Kidney glomerular epithelial cell (primary cell): ENCODE results near the gene MET.
"Not testable (repeated sequence)": the region's sequence is repeated elsewhere in the genome, so short reads cannot be mapped to it uniquely, and the experiment has no call there.

ENCODE experiments used
- DNase-seq: peaks from one replicate; lab custom pipeline; 2025; lab: John Stamatoyannopoulos, UW

Gene MET

GRCh38 chr7:116671681-116672595 lies at the start of gene MET:
MET (plus strand) TSS chr7:116672196; CDS start chr7:116699085, 26,889 bp downstream.
- DNase-seq, result peak; percentile 85

DNA sequence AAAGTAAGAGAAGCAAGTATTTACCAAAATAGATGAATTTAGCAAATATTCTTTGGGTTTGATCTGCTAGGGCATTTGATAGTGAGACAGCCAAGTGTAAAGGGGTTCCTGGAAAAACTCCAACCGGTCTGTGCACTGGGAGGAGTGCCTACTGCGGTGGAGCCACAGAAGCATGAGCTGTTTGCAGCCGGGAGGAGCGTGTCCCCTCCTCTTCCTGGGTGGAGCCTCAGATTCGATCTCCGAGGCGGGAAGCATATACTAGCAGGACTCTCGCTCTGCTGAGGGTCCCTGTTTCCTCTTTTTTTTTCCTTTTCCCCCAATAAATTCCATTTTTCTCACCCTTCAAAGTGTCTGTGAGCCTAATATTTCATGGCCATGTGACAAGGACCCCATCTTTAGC lies 45.1 kb upstream of the MET start:
- DNase-seq, result no peak

- DNase-seq, result peak; percentile 75
Measured at GRCh38 chr7:116629051-116629463, 42.9 kb upstream of the MET start.

- no peak for DNase-seq
Measured at GRCh38 chr7:116630357-116630756, 41.6 kb upstream of the MET start.

- DNase-seq, result peak; percentile 88
Measured at GRCh38 chr7:116630932-116631671, 40.9 kb upstream of the MET start.

DNA sequence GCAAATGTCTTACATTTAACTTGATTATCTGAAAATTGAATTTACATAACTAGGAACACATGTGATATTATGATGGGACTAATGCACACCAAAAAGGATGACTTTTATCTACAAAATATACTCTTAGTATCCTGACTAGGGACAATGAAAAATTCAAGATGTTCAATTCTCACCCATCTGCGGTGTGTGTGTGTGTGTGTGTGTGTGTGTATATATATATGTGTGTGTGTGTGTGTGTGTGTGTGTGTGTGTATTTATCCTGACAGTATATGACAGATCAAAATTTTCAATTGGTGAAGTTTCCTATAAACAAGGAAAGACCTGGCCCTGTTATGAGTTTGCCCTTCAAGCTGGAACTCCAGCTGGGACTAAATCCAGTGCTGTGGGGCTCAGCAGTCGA lies 40.3 kb upstream of the MET start:
- no peak for DNase-seq

DNA sequence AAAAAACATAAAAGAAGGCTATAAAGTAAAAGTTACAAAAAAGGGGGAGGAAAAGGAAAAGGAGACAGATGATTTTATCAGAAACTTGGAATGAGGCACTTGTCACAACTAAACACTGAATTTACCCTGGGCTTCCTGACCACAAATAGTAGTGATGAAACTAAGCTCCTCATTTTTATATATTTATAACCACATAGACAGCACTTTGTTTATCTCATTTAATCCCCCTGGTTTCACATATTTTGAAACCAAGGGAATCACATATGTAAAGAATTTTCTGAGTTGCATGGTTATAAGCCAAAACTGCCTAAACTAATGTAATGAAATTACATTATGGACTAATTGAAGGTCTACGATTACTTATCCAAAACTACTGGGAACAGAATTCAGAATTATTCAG lies 39.6 kb upstream of the MET start:
- DNase-seq, result no peak

- peak; percentile 38 for DNase-seq
Measured at GRCh38 chr7:116633131-116633988, 38.6 kb upstream of the MET start.

- DNase-seq, result no peak
Measured at GRCh38 chr7:116636997-116637396, 35.0 kb upstream of the MET start.

DNA sequence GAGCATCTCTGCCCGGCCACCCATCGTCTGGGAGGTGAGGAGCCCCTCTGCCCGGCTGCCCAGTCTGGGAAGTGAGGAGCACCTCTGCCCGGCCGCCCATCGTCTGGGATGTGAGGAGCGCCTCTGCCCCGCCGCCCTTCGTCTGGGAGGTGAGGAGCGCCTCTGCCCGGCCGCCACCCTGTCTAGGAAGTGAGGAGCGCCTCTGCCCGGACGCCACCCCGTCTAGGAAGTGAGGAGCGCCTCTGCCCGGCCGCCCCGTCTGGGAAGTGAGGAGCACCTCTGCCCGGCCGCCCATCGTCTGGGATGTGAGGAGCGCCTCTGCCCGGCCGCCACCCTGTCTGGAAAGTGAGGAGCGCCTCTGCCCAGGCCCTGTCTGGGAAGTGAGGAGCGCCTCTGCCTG lies 33.4 kb upstream of the MET start:
- not testable (repeated sequence) for DNase-seq

DNA sequence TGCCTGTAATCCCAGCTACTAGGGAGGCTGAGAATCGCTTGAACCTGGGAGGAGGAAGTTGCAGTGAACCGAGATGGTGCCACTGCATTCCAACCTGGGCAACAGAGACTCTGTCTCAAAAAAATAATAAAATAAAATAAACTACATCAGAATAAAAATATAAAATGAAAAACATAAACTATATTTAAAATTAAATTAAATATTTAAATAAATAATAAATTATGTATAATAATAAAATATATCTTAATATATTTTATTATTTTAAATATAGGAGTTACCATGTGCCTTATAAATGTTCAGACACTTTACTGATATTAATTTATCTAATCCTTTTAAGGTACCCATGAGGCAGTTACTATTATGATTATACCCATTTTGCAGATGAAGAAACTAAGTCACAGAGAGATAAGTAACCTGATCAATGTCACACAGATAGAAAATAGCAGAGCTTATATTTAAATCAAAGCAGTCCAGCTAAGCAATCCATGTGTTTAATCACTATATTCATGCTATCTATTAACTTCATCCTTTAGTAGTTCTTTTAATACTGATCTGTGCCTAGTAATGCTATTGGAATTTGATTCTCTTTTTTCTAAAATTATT lies 30.3 kb upstream of the MET start:
- DNase-seq, result no peak

DNA sequence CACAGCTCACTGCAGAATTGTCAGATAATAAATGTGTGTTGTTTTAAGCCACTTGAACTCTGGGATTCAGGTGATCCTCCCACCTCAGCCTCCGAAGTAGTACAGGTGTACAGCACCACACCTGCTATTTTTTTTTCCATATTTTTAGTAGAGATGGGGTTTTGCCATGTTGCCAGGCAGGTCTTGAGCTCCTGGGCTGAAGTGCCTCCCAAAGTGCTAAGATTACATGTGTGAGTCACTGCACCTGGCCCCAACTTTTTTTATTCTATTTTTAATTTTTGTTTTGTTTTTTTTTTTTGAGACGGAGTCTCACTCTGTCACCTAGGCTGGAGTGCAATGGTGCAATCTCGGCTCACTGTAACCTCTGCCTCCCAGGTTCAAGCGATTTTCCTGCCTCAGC lies 28.8 kb upstream of the MET start:
- DNase-seq, result not testable (repeated sequence)

GRCh38 chr7:116644628-116645027 lies 27.4 kb upstream of the MET start:
- no peak for DNase-seq

GRCh38 chr7:116647290-116647689 lies 24.7 kb upstream of the MET start:
- DNase-seq, result no peak

- DNase-seq, result no peak
Measured at GRCh38 chr7:116647861-116648260, 24.1 kb upstream of the MET start.

DNA sequence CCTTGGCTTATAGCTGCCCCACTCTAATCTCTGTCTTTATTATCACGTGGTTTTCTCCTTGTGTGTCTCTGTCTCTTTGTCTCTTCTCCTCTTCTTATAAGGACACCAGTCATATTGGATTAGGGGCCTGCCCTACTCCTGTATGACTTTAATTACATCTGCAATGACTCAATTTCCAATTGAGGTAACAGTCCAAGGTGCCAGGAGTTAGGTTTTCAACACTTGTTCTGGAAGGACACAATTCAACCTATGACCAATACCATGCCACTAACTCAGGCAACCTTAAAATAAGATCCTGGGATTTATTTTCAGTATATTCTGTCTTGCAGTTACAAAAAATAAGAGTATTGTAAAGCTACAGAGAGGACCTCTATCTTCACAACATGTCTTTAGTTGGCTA lies 21.6 kb upstream of the MET start:
- no peak for DNase-seq

DNA sequence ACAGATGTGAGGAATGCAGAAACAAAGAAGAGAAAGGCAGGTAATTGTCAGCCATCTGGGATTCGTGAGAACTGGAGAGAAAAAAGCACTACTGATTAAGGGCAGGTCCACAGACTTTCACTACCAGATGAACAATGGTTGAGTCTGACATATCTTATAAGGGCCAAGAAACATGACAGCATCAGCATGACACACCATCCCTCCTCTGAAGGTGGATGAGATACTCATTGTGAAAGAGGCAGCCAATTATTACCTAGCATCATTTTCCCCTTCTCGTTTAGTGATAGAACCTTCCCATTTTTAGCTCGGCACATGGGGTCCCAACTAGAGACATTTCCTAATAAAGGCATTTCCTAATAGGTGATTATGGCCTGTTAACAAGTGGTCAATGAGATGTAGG lies 19.2 kb upstream of the MET start:
- no peak for DNase-seq

DNA sequence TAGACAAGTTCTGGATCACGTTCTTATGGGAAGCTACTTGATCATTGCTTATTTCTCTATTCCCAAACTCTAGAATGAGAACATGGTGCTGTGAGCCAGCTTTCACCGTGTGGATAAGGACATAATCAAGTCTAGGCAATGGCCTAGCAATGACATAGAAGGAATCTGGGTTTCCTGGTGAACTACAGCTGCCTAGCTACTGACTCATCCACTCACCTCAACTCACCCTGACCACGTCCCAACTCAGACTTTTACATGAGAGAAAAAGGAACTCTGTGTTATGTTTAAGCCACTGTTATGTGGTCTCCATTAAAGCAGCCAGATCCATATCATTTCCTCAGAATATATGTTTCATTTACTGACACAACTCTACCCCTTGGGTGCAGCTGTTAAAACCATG lies 18.8 kb upstream of the MET start:
- peak; percentile 58 for DNase-seq

DNA sequence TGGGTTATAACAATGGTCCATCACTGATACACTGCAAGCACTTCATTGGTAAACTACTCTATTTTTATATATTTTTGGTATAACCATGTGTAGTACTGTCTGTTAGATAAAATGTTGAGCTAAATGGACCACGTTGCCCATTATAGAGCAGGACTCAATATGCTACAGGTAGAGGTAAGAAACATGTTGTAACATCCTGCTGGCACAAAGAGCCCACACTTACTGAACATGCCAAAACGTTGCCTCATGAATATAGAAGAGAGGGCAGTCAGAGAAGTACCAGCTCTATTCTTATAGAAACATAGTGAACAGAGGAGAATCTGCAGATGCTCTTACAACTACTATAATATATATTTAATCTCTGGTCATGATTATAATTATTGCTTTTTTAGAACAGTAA lies 18.4 kb upstream of the MET start:
- DNase-seq, result no peak

GRCh38 chr7:116659248-116659647 lies 12.7 kb upstream of the MET start:
- DNase-seq, result not testable (repeated sequence)

- no peak for DNase-seq
Measured at GRCh38 chr7:116661865-116662264, 10.1 kb upstream of the MET start.

- no peak for DNase-seq
Measured at GRCh38 chr7:116663744-116664143, 8.3 kb upstream of the MET start.
